Astrocyte (in vitro differentiated cells and primary cell): ENCODE data around the gene GLA.

Experiments used
- EZH2 ChIP-seq: IDR thresholded peaks from 2 replicates; pipeline ENCODE4 v1.6.1; 2012; ENCODE audit warnings: mild to moderate bottlenecking, low read length, inconsistent platforms; ENCODE audit not compliant: insufficient read depth
- TF ChIP-seq, protein P1 (sequence below): IDR thresholded peaks from 2 replicates; pipeline ENCODE4 v1.5.1; 2011; ENCODE audit warnings: low read depth, mild to moderate bottlenecking, inconsistent platforms, low read length, moderate library complexity; ENCODE audit not compliant: insufficient read depth

DNA sequence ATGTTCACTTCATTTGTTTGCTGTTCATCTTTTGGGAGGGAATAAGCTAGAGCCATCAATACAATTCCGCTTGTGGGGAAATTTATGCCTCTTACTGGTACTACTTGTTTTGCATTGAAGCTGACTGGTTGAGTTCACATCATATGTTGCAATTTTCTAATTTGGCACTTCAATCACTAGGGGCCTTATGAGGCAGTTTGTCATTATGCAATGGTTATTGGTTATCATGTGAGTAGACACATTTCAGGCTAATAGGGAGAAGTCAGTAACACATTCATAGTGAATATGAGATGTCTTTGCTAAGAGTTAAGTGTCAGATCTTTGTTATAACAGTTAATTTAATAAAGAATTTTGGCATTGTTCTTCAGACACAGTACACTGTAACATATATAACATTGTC, 11.9 kb downstream of the GLA start:
- TF ChIP-seq, protein P1, sequence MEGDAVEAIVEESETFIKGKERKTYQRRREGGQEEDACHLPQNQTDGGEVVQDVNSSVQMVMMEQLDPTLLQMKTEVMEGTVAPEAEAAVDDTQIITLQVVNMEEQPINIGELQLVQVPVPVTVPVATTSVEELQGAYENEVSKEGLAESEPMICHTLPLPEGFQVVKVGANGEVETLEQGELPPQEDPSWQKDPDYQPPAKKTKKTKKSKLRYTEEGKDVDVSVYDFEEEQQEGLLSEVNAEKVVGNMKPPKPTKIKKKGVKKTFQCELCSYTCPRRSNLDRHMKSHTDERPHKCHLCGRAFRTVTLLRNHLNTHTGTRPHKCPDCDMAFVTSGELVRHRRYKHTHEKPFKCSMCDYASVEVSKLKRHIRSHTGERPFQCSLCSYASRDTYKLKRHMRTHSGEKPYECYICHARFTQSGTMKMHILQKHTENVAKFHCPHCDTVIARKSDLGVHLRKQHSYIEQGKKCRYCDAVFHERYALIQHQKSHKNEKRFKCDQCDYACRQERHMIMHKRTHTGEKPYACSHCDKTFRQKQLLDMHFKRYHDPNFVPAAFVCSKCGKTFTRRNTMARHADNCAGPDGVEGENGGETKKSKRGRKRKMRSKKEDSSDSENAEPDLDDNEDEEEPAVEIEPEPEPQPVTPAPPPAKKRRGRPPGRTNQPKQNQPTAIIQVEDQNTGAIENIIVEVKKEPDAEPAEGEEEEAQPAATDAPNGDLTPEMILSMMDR = no peak
- no peak for TF ChIP-seq EZH2
